Neutrophil (primary cell): ENCODE data around the gene FCRL3.

Experiments
- H3K27ac ChIP-seq: fragments of 200-600 bp; sonication (generic); 2 replicates; pipeline ENCODE4 v1.5.1; 2016; ENCODE audit warnings: mild to moderate bottlenecking, moderate library complexity
- H3K27me3 ChIP-seq: fragments of 200-600 bp; sonication (generic); 2 replicates; pipeline ENCODE4 v1.6.0; 2016; ENCODE audit warnings: mild to moderate bottlenecking
- H3K36me3 ChIP-seq: fragments of 200-600 bp; sonication (generic); 2 replicates; pipeline ENCODE4 v1.5.1; 2017
- H3K4me1 ChIP-seq, 2 experiments: fragments of 200-600 bp in 1 of 2; sonication (generic) in 1 of 2; 1 replicate in 1 of 2; 2 replicates in 1 of 2; pipeline versions ENCODE4 v1.5.1 to v1.6.1; 2013 to 2016; ENCODE audit warnings: low read depth in 1 of 2, low read length in 1 of 2, mild to moderate bottlenecking in 1 of 2, moderate library complexity in 1 of 2; ENCODE audit not compliant: control insufficient read depth in 1 of 2, insufficient read depth in 1 of 2
- H3K4me3 ChIP-seq, 2 experiments: fragments of 200-600 bp in 1 of 2; sonication (generic) in 1 of 2; 1 replicate in 1 of 2; 2 replicates in 1 of 2; pipeline ENCODE4 v1.5.1; 2013 to 2016; ENCODE audit warnings: low read depth in 1 of 2, low read length in 1 of 2, mild to moderate bottlenecking in 1 of 2, moderate library complexity in 1 of 2
- H3K9me3 ChIP-seq: fragments of 200-600 bp; sonication (generic); 2 replicates; pipeline ENCODE4 v1.5.1; 2016
- CTCF ChIP-seq: fragments of 200-600 bp; sonication (generic); IDR thresholded peaks from 2 replicates; pipeline ENCODE4 v1.5.1; 2016; ENCODE audit warnings: antibody characterized with exemption

The FCRL3 gene

GRCh38 chr1:157697781-157698569 lies 2.6 kb downstream of the FCRL3 start:
- Histone ChIP-seq H3K9me3 (no peaks in the 10 kb centered on the region), H3K27me3 (peaks cover 61% of the 10 kb centered on the region), H3K4me3 (no peak overlapping the region), H3K36me3 (no peaks in the 10 kb centered on the region), H3K27ac (no peak overlapping the region), H3K4me1 (no peaks in the 10 kb centered on the region)
- no peak for TF ChIP-seq CTCF

GRCh38 chr1:157696966-157697628 lies 3.5 kb downstream of the FCRL3 start:
- peaks cover 54% of the 10 kb centered on the region for H3K27me3 ChIP-seq
- H3K27ac ChIP-seq, result no peak overlapping the region
- H3K4me1 ChIP-seq, result no peaks in the 10 kb centered on the region
- H3K9me3 ChIP-seq, result no peaks in the 10 kb centered on the region
- no peak overlapping the region for H3K4me3 ChIP-seq
- H3K36me3 ChIP-seq, result no peaks in the 10 kb centered on the region
- no peak for TF ChIP-seq CTCF

- H3K27ac ChIP-seq, result no peak overlapping the region
- no peak for TF ChIP-seq CTCF
- no peaks in the 10 kb centered on the region for H3K4me1 ChIP-seq
Observed at GRCh38 chr1:157695417-157695816, 5.2 kb downstream of the FCRL3 start.

GRCh38 chr1:157691285-157691920 lies 9.2 kb downstream of the FCRL3 start:
- peaks cover 13% of the 10 kb centered on the region for H3K27me3 ChIP-seq
- H3K9me3 ChIP-seq, result no peaks in the 10 kb centered on the region
- TF ChIP-seq CTCF, result no peak
- no peak overlapping the region for H3K4me3 ChIP-seq
- no peaks in the 10 kb centered on the region for H3K36me3 ChIP-seq
- H3K4me1 ChIP-seq, result no peaks in the 10 kb centered on the region
- H3K27ac ChIP-seq, result no peak overlapping the region

More at GRCh38 chr1:157695417-157695816, 5.2 kb downstream of the FCRL3 start:
- Histone ChIP-seq H3K9me3 (no peaks in the 10 kb centered on the region), H3K36me3 (no peaks in the 10 kb centered on the region), H3K27me3 (peaks cover 39% of the 10 kb centered on the region), H3K4me3 (no peak overlapping the region)

GRCh38 chr1:157682710-157683437 lies 17.7 kb downstream of the FCRL3 start:
- Histone ChIP-seq H3K36me3 (no peaks in the 10 kb centered on the region), H3K9me3 (no peaks in the 10 kb centered on the region), H3K4me1 (no peaks in the 10 kb centered on the region), H3K4me3 (no peak overlapping the region), H3K27me3 (peaks cover 28% of the 10 kb centered on the region), H3K27ac (no peak overlapping the region)
- TF ChIP-seq CTCF, result no peak
